Vagina (tissue), 2 donors: ENCODE data around the gene APOA1.

Experiments used
- POLR2A ChIP-seq, 2 donors: fragments of 450-650 bp; IDR thresholded peaks; one replicate each; pipeline ENCODE4 v1.6.1; 2017; ENCODE audit warnings: antibody characterized with exemption in 2 of 2, mild to moderate bottlenecking in 2 of 2, moderate library complexity in 2 of 2
- POLR2AphosphoS5 ChIP-seq, 2 donors: sonication (generic); formaldehyde crosslinking; IDR thresholded peaks; one replicate each; pipeline ENCODE4 v1.9.0; 2017; ENCODE audit warnings: antibody characterized with exemption in 2 of 2, mild to moderate bottlenecking in 2 of 2, low read depth in 1 of 2; ENCODE audit not compliant: insufficient read depth in 1 of 2

GRCh38 chr11:116811194-116811593 is 26.2 kb downstream of the APOA1 start:
- TF ChIP-seq POLR2AphosphoS5 (IDR thresholded peaks at IDR 0.05; ENCODE audit: insufficient read depth in 1 of 2, low read depth in 1 of 2) (no peak), POLR2A (IDR thresholded peaks at IDR 0.05) (no peak)
